Rectal smooth muscle tissue (tissue), 1 donor: ENCODE results near the gene SEMA4A.

Source experiments
- H3K27ac ChIP-seq: one replicate; pipeline ENCODE4 v1.7.0; 2013; ENCODE audit warnings: low read depth, low read length, inconsistent platforms
- H3K27me3 ChIP-seq: one replicate; pipeline ENCODE4 v1.7.0; 2013; ENCODE audit warnings: low read length; ENCODE audit not compliant: control insufficient read depth, insufficient read depth
- H3K36me3 ChIP-seq: one replicate; pipeline ENCODE4 v1.7.0; 2013; ENCODE audit warnings: low read length; ENCODE audit not compliant: control insufficient read depth, insufficient read depth
- H3K4me1 ChIP-seq: one replicate; pipeline ENCODE4 v1.7.0; 2013; ENCODE audit warnings: low read length; ENCODE audit not compliant: control insufficient read depth, insufficient read depth
- H3K4me3 ChIP-seq: one replicate; pipeline ENCODE4 v1.7.0; 2013; ENCODE audit warnings: low read length
- H3K9ac ChIP-seq: one replicate; pipeline ENCODE4 v1.7.0; 2013; ENCODE audit warnings: low read length

SEMA4A gene

GRCh38 chr1:156149374-156150332, 3.7 kb upstream of the SEMA4A start:
- Histone ChIP-seq H3K27me3 (peaks cover 3% of the 10 kb centered on the region), H3K36me3 (no peaks in the 10 kb centered on the region), H3K4me3 (no peak overlapping the region), H3K27ac (no peak overlapping the region), H3K9ac (no peak overlapping the region), H3K4me1 (peaks cover 14% of the 10 kb centered on the region)

GRCh38 chr1:156150333-156151011, 2.9 kb upstream of the SEMA4A start:
- Histone ChIP-seq H3K27ac (no peak overlapping the region), H3K27me3 (peaks cover 3% of the 10 kb centered on the region), H3K36me3 (no peaks in the 10 kb centered on the region), H3K9ac (no peak overlapping the region), H3K4me3 (no peak overlapping the region), H3K4me1 (peaks cover 14% of the 10 kb centered on the region)

- Histone ChIP-seq H3K4me3 (no peak overlapping the region), H3K9ac (no peak overlapping the region), H3K27me3 (peaks cover 3% of the 10 kb centered on the region), H3K27ac (no peak overlapping the region), H3K4me1 (peaks cover 9% of the 10 kb centered on the region), H3K36me3 (no peaks in the 10 kb centered on the region)
Observed at GRCh38 chr1:156151093-156151688, 2.2 kb upstream of the SEMA4A start.

- no peak overlapping the region for H3K9ac ChIP-seq
- H3K4me3 ChIP-seq, result no peak overlapping the region
- peaks cover 3% of the 10 kb centered on the region for H3K27me3 ChIP-seq
- H3K4me1 ChIP-seq, result no peaks in the 10 kb centered on the region
- H3K27ac ChIP-seq, result no peak overlapping the region
- no peaks in the 10 kb centered on the region for H3K36me3 ChIP-seq
Observed at GRCh38 chr1:156152628-156153027, 757 bp upstream of the SEMA4A start.

- Histone ChIP-seq H3K36me3 (no peaks in the 10 kb centered on the region), H3K9ac (no peak overlapping the region), H3K4me1 (no peaks in the 10 kb centered on the region), H3K27ac (no peak overlapping the region), H3K4me3 (no peak overlapping the region), H3K27me3 (peaks cover 3% of the 10 kb centered on the region)
Observed at GRCh38 chr1:156154317-156154749, 948 bp downstream of the SEMA4A start.

- Histone ChIP-seq H3K27ac (no peak overlapping the region), H3K27me3 (no peaks in the 10 kb centered on the region), H3K4me3 (no peak overlapping the region), H3K4me1 (no peaks in the 10 kb centered on the region), H3K36me3 (no peaks in the 10 kb centered on the region), H3K9ac (no peak overlapping the region)
Observed at GRCh38 chr1:156155756-156156510, 2.5 kb downstream of the SEMA4A start.

GRCh38 chr1:156157506-156157905, 4.1 kb downstream of the SEMA4A start:
- Histone ChIP-seq H3K9ac (no peak overlapping the region), H3K4me3 (no peak overlapping the region), H3K4me1 (no peaks in the 10 kb centered on the region), H3K27ac (no peak overlapping the region), H3K27me3 (no peaks in the 10 kb centered on the region), H3K36me3 (no peaks in the 10 kb centered on the region)

GRCh38 chr1:156157966-156158365, 4.6 kb downstream of the SEMA4A start:
- no peaks in the 10 kb centered on the region for H3K27me3 ChIP-seq
- no peaks in the 10 kb centered on the region for H3K4me1 ChIP-seq
- no peak overlapping the region for H3K4me3 ChIP-seq
- no peak overlapping the region for H3K9ac ChIP-seq
- H3K36me3 ChIP-seq, result no peaks in the 10 kb centered on the region
- no peak overlapping the region for H3K27ac ChIP-seq

GRCh38 chr1:156160000-156160742, 6.8 kb downstream of the SEMA4A start:
- no peaks in the 10 kb centered on the region for H3K36me3 ChIP-seq
- H3K9ac ChIP-seq, result no peak overlapping the region
- H3K27ac ChIP-seq, result peak overlapping the region; percentile 28
- peak overlapping the region; percentile 73 for H3K4me3 ChIP-seq
- H3K4me1 ChIP-seq, result no peaks in the 10 kb centered on the region
- H3K27me3 ChIP-seq, result no peaks in the 10 kb centered on the region

GRCh38 chr1:156160743-156161171, 7.4 kb downstream of the SEMA4A start:
- H3K27me3 ChIP-seq, result no peaks in the 10 kb centered on the region
- peak overlapping the region; percentile 73 for H3K4me3 ChIP-seq
- H3K4me1 ChIP-seq, result no peaks in the 10 kb centered on the region
- no peaks in the 10 kb centered on the region for H3K36me3 ChIP-seq
- H3K27ac ChIP-seq, result peak overlapping the region; percentile 28
- H3K9ac ChIP-seq, result peak overlapping the region; percentile 43

GRCh38 chr1:156162430-156163037, 9.1 kb downstream of the SEMA4A start:
- Histone ChIP-seq H3K4me3 (no peak overlapping the region), H3K9ac (no peak overlapping the region), H3K27ac (no peak overlapping the region)

More at GRCh38 chr1:156162430-156163037, 9.1 kb downstream of the SEMA4A start:
- Histone ChIP-seq H3K36me3 (no peaks in the 10 kb centered on the region), H3K27me3 (no peaks in the 10 kb centered on the region), H3K4me1 (no peaks in the 10 kb centered on the region)
